Panc1 (cell line): Measurements from ENCODE around the gene GADL1.

Experiments
- CTCF ChIP-seq: fragments of 450-650 bp; IDR thresholded peaks from 2 replicates; pipeline ENCODE4 v1.5.1; 2017; ENCODE audit warnings: mild to moderate bottlenecking
- POLR2AphosphoS5 ChIP-seq: IDR thresholded peaks from 2 replicates; pipeline ENCODE4 v1.6.1; 2012; ENCODE audit warnings: mild to moderate bottlenecking, low read depth, low read length, moderate library complexity
- REST ChIP-seq, 2 experiments: IDR thresholded peaks; 2 replicates each; pipeline ENCODE4 v1.6.1; 2011 to 2012; ENCODE audit warnings: low read depth in 2 of 2, control low read depth in 1 of 2, low read length in 1 of 2, mild to moderate bottlenecking in 1 of 2, moderate library complexity in 1 of 2; ENCODE audit not compliant: insufficient read depth in 1 of 2

GRCh38 chr3:30894521-30895251 is at the start of gene GADL1:
- TF ChIP-seq CTCF (no peak), REST (IDR thresholded peaks at IDR 0.05; ENCODE audit: insufficient read depth in 1 of 2, low read depth in 2 of 2, low read length in 1 of 2) (no peak), POLR2AphosphoS5 (no peak)
